HTERT RPE-1 (cell line): ENCODE measurements around the gene RETN.
"Not testable (repeated sequence)": the region's sequence is repeated elsewhere in the genome, so short reads cannot be mapped to it uniquely, and the experiment has no call there.

Experiments used
- in situ Hi-C: fragments of 300-500 bp; cut with MboI; formaldehyde crosslinking; loops from 4 replicates; pipeline ENCODE4 v1.14.3; 2020; ENCODE audit warnings: low sequenced_read_pairs

The RETN gene

GRCh38 chr19:7637374-7638256 is 31.2 kb upstream of the RETN start:
- in situ Hi-C loops: no loop called here

- in situ Hi-C loops: no loop called here
Measured at GRCh38 chr19:7638802-7639465, 29.9 kb upstream of the RETN start.

GRCh38 chr19:7639863-7640348 is 28.9 kb upstream of the RETN start:
- in situ Hi-C loops: no loop called here

- in situ Hi-C loops: no loop called here
Measured at GRCh38 chr19:7640803-7641202, 28.0 kb upstream of the RETN start.

- in situ Hi-C loops: no loop called here
Measured at GRCh38 chr19:7641290-7642276, 27.3 kb upstream of the RETN start.

- in situ Hi-C loops: no loop called here
Measured at GRCh38 chr19:7642295-7643030, 26.4 kb upstream of the RETN start.

- in situ Hi-C loops: no loop called here
Measured at GRCh38 chr19:7643031-7643415, 25.8 kb upstream of the RETN start.

- in situ Hi-C loops: not testable (repeated sequence)
Measured at GRCh38 chr19:7643629-7644549, 25.0 kb upstream of the RETN start.

GRCh38 chr19:7644550-7644877 is 24.3 kb upstream of the RETN start:
- in situ Hi-C loops: no loop called here

- in situ Hi-C loops: no loop called here
Measured at GRCh38 chr19:7645163-7645562, 23.7 kb upstream of the RETN start.

GRCh38 chr19:7645656-7646425 is 23.0 kb upstream of the RETN start:
- in situ Hi-C loops: no loop called here

GRCh38 chr19:7646426-7646700 is 22.5 kb upstream of the RETN start:
- in situ Hi-C loops: no loop called here

- in situ Hi-C loops: no loop called here
Measured at GRCh38 chr19:7647156-7647555, 21.7 kb upstream of the RETN start.

GRCh38 chr19:7648265-7649014 is 20.4 kb upstream of the RETN start:
- in situ Hi-C loops: no loop called here

GRCh38 chr19:7650148-7650547 is 18.7 kb upstream of the RETN start:
- in situ Hi-C loops: no loop called here

- in situ Hi-C loops: no loop called here
Measured at GRCh38 chr19:7652061-7652641, 16.7 kb upstream of the RETN start.

GRCh38 chr19:7654401-7654800 is 14.4 kb upstream of the RETN start:
- in situ Hi-C loops: no loop called here

GRCh38 chr19:7655581-7655980 is 13.3 kb upstream of the RETN start:
- in situ Hi-C loops: no loop called here
